ENCODE results near the gene LRRC4B. TPM values are rescaled to one million over a fixed set of nuclear protein-coding genes. Genes with fewer than 3 reads are reported as not detected.

The LRRC4B gene
- total RNA-seq, 4 donors from 2014 or later: 0.24 to 1.0 (median 0.81) TPM

DNA sequence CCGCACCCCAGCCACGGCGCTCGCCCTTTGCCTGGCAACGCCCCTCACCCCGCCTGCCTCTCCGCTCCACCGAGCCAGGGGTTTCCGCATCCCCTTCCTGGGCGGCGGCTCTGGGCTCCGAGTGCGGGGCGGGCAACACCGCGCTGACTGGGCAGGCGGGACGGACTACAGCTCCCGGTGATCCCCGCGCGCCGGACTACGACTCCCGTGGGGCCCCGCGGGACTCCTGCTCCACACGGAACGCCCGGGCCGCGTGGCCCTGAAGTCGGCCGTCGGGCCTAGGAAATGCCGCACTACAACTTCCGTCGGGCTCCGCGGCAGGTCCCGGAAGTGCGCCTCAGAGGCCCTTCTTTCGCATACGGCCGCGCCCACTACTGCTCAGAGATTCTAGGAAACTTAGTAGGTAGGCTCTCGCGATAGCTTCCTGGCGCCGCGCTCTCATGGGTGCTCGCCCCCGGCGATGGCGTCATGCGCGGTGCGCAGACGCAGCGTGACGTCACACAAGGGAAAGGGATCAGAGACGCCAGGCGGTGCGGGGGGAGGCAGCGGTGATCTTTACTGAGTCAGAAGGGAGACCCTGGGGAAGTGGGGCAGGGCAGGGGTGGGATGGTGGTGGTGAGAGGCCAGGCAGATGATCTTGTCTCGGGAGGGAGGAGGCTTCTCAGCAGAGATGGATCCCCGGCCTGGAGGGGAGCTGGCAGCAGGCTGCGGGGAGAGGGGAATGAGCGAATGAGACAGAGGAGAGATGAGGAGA, 57.0 kb downstream of the LRRC4B start, which contains the start of gene JOSD2:
JOSD2 (minus strand) TSS at position 123 of the 754 bp plus-strand sequence. CDS start 760 bp downstream, outside the sequence.
- TF ChIP-seq POLR2AphosphoS5 (IDR thresholded peaks at IDR 0.05) (peak in 2 of 3 donors; percentile 72 to 91), POLR2A (IDR thresholded peaks at IDR 0.05) (peak in 1 of 2 donors; percentile 43), EP300 (IDR thresholded peaks at IDR 0.05) (no peak)
- TF ChIP-seq, protein P1, sequence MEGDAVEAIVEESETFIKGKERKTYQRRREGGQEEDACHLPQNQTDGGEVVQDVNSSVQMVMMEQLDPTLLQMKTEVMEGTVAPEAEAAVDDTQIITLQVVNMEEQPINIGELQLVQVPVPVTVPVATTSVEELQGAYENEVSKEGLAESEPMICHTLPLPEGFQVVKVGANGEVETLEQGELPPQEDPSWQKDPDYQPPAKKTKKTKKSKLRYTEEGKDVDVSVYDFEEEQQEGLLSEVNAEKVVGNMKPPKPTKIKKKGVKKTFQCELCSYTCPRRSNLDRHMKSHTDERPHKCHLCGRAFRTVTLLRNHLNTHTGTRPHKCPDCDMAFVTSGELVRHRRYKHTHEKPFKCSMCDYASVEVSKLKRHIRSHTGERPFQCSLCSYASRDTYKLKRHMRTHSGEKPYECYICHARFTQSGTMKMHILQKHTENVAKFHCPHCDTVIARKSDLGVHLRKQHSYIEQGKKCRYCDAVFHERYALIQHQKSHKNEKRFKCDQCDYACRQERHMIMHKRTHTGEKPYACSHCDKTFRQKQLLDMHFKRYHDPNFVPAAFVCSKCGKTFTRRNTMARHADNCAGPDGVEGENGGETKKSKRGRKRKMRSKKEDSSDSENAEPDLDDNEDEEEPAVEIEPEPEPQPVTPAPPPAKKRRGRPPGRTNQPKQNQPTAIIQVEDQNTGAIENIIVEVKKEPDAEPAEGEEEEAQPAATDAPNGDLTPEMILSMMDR (IDR thresholded peaks at IDR 0.05): no peak
- Histone ChIP-seq H3K27me3 (no peaks in the 10 kb centered on the region), H3K4me3 (peak within 1 kb of the TSS; percentile 64), H3K9me3 (no peaks in the 10 kb centered on the region), H3K27ac (peak within 1 kb of the TSS; percentile 67), H3K4me1 (peaks cover 19% of the 10 kb centered on the region), H3K36me3 (peaks cover 2% of the 10 kb centered on the region)
- DNase-seq (ENCODE audit: low spot score in 2 of 2): peak; percentile 99
- 2% methylated on average over 38 of the region's 69 CpGs for WGBS

DNA sequence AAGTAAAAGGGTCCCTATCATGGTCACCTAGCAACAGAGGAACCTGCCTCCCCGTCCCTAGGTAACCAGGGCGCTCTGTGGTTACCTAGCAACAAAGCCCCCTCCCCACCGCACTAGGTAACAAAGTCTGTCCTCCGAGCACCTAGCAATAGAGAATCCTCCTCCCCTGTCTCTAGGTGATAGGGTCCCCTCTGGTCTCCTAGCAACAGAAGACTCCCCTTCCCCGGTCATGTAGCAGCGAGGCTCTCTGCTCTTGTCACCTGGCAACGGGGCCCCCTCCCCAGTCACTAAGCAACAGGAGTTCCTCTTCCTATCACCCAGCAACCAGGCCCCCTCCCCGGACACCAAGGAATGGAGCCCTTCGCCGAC, 57.6 kb downstream of the LRRC4B start:
- Histone ChIP-seq H3K36me3 (peaks cover 6% of the 10 kb centered on the region), H3K9me3 (no peaks in the 10 kb centered on the region), H3K27ac (peak overlapping the region; percentile 67), H3K27me3 (no peaks in the 10 kb centered on the region), H3K4me3 (peak overlapping the region; percentile 64), H3K4me1 (peaks cover 19% of the 10 kb centered on the region)
- no peak for DNase-seq (ENCODE audit: low spot score in 2 of 2)
- TF ChIP-seq, protein P1 (IDR thresholded peaks at IDR 0.05): no peak
- TF ChIP-seq POLR2AphosphoS5 (IDR thresholded peaks at IDR 0.05) (no peak), EP300 (IDR thresholded peaks at IDR 0.05) (no peak), POLR2A (IDR thresholded peaks at IDR 0.05) (no peak)
- WGBS: 9% methylated on average over 3 of the region's 10 CpGs

DNA sequence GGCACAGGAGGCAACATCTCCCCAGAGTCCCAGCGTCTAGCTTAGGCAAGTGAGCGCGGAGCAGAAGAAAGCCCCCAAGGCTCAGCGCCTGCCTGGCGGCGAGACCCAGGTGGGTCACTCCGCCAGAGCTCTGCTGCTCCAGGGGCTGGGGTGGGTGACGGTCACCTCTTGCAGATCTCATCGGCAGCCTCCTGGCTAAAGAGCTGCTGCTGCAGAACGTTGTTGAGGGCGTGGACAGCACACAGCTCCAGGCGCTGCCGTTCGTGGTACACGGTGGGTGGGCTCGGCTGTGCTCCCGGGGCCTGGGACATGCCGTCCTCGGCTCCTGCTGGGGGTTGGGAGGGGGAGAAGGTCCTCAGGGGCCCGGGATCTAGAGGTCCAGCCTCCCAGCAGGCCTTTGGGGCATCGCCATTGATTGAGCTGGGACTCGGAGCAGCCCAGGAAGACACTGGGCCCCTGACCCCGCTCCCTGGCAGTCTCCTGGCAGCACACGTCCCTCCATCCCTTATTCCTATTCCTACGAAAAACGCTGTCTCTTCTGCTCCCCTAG, 58.0 kb downstream of the LRRC4B start:
- Histone ChIP-seq H3K27ac (peak overlapping the region; percentile 67), H3K36me3 (peaks cover 6% of the 10 kb centered on the region), H3K4me3 (peak overlapping the region; percentile 64), H3K27me3 (no peaks in the 10 kb centered on the region), H3K9me3 (no peaks in the 10 kb centered on the region), H3K4me1 (peaks cover 19% of the 10 kb centered on the region)
- DNase-seq (ENCODE audit: low spot score in 2 of 2): peak; percentile 69 to 71
- WGBS: 60% methylated on average over 13 of the region's 26 CpGs
- TF ChIP-seq POLR2AphosphoS5 (IDR thresholded peaks at IDR 0.05) (no peak), EP300 (IDR thresholded peaks at IDR 0.05) (no peak), POLR2A (IDR thresholded peaks at IDR 0.05) (no peak)
- TF ChIP-seq, protein P1 (IDR thresholded peaks at IDR 0.05): no peak

DNA sequence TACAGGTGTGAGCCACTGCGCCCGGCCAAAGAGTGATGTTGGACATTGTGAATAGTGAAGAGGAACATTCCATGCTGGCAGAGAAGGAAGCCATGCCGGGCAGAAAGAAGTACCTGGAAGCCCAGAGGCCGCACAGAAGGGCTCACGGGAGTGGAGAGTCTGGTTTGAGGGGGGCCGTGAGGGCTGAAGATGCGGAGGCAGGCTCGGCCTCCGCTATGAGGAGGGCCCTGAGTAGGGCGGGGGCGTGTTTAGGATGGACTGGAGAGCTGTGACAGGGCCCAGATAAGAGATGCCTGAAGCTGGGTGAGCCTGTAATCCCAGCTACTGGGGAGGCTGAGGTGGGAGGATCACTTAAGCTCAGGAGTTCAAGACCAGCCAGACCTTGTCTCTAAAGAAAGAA, 58.9 kb downstream of the LRRC4B start:
- Histone ChIP-seq H3K4me1 (peaks cover 19% of the 10 kb centered on the region), H3K27ac (no peak overlapping the region), H3K36me3 (peaks cover 6% of the 10 kb centered on the region), H3K4me3 (no peak overlapping the region), H3K27me3 (no peaks in the 10 kb centered on the region), H3K9me3 (no peaks in the 10 kb centered on the region)
- DNase-seq (ENCODE audit: low spot score in 2 of 2): peak in 1 of 2 donors; percentile 26
- WGBS: 84% methylated on average over 11 of the region's 11 CpGs
- TF ChIP-seq POLR2AphosphoS5 (IDR thresholded peaks at IDR 0.05) (no peak), EP300 (IDR thresholded peaks at IDR 0.05) (no peak), POLR2A (IDR thresholded peaks at IDR 0.05) (no peak)
- TF ChIP-seq, protein P1 (IDR thresholded peaks at IDR 0.05): no peak

DNA sequence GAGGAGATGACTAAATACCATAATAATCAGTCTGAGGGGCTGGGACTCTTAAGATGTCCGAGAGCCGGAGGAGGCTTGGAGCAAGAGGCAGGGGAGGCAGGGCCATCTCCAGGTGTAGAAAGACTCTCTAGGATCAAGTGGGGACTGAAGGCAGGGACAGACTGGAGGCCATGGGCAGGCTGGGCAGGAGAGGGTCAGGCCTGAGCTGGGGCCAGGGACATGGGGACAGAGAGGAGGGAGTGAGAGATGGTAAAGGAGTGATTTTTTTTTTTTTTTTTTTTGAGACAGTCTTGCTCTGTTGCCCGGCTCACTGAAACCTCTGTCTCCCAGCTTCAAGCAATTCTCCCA, 59.4 kb downstream of the LRRC4B start:
- WGBS: 82% methylated on average over 3 of the region's 3 CpGs
- Histone ChIP-seq H3K4me1 (peaks cover 19% of the 10 kb centered on the region), H3K27ac (no peak overlapping the region), H3K9me3 (no peaks in the 10 kb centered on the region), H3K36me3 (peaks cover 6% of the 10 kb centered on the region), H3K27me3 (no peaks in the 10 kb centered on the region), H3K4me3 (no peak overlapping the region)
- no peak for TF ChIP-seq POLR2AphosphoS5 (IDR thresholded peaks at IDR 0.05)
- no peak for TF ChIP-seq EP300 (IDR thresholded peaks at IDR 0.05)
- TF ChIP-seq, protein P1 (IDR thresholded peaks at IDR 0.05): no peak
- TF ChIP-seq POLR2A (IDR thresholded peaks at IDR 0.05): no peak
- DNase-seq (ENCODE audit: low spot score in 2 of 2): no peak
